HEK293T (cell line): ENCODE measurements around the gene AKR1C8.

Experiments
- BHLHE40 ChIP-seq: fragments of 450-650 bp; IDR thresholded peaks from 2 replicates; pipeline ENCODE4 v1.6.1; 2016; ENCODE audit warnings: mild to moderate bottlenecking, moderate library complexity, borderline replicate concordance
- FOXA1 ChIP-seq: fragments of 450-650 bp; IDR thresholded peaks from 2 replicates; pipeline ENCODE4 v1.6.1; 2016; ENCODE audit warnings: mild to moderate bottlenecking
- FOXM1 ChIP-seq: fragments of 450-650 bp; IDR thresholded peaks from 2 replicates; pipeline ENCODE4 v1.6.1; 2017; ENCODE audit warnings: mild to moderate bottlenecking, borderline replicate concordance
- HDGF ChIP-seq: fragments of 450-650 bp; IDR thresholded peaks from 2 replicates; pipeline ENCODE4 v1.6.1; 2017; ENCODE audit warnings: antibody characterized with exemption, borderline replicate concordance
- LEF1 ChIP-seq: fragments of 450-650 bp; IDR thresholded peaks from 2 replicates; pipeline ENCODE4 v1.6.1; 2017; ENCODE audit warnings: mild to moderate bottlenecking, borderline replicate concordance
- SP1 ChIP-seq: fragments of 450-650 bp; IDR thresholded peaks from 2 replicates; pipeline ENCODE4 v1.6.1; 2017
- SUZ12 ChIP-seq: fragments of 450-650 bp; IDR thresholded peaks from 2 replicates; pipeline ENCODE4 v1.6.1; 2016; ENCODE audit warnings: mild to moderate bottlenecking

DNA sequence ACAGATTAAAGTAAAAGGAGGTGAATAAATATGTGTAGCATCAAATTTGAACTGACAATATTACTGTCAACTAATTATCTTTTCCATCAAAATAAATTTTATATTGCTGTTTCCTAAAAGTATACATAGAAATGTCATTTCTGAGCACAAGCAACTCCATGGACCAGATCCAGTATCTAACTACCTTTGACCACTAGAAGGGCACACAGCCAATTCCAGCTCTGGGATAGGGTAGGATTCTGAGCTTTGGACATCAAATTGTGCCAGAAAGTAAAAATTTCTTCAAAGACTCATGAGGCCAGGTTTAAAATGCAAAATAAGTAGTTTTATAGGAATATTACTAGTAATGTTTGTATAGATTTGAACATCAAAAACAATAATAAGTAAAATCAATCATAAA, 61.1 kb downstream of the AKR1C8 start:
- TF ChIP-seq BHLHE40 (no peak), LEF1 (no peak), HDGF (no peak), SUZ12 (no peak), FOXA1 (no peak), FOXM1 (no peak), SP1 (no peak)
